GM10248 (cell line): ENCODE results near the gene NEK4.

Experiments
- CTCF ChIA-PET: fragments of 300-600 bp; sonication (Branson Sonifier 250); formaldehyde crosslinking; extraction: SDS; loops from one replicate; lab custom pipeline; 2021; ENCODE audit warnings: antibody characterized with exemption; lab: Yijun Ruan, JAX
- POLR2A ChIA-PET: fragments of 350-650 bp; sonication (Branson Sonifier 250); formaldehyde crosslinking; extraction: SDS; loops from one replicate; lab custom pipeline; 2020; ENCODE audit warnings: antibody characterized with exemption; lab: Yijun Ruan, JAX
- DNase-seq: peaks from one replicate; pipeline ENCODE4 v3.0.0; 2012; ENCODE audit errors: extremely low spot score
- TF ChIP-seq, protein P1 (sequence below): IDR thresholded peaks from 2 replicates; pipeline ENCODE4 v1.5.1; 2012; ENCODE audit warnings: mild to moderate bottlenecking, low read depth; ENCODE audit errors: extremely low read depth, missing control alignments, control extremely low read depth

Gene NEK4

DNA sequence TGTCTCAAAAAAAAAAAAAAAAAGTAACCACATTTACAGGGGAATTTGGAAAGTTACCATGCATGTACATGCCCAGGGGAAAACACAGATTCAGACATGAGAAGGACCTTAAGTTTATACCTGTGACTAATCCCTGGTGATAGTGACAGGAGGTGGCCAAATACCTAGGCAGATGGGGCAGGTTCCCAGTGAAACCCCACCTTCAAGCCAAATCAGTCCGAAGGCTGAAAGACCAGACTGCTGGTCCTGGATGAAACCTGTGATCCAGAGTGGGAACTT, 49.1 kb downstream of the NEK4 start:
- ChIA-PET POLR2A (interaction anchor here (0.7 to 0.9 kb wide), 2 partner anchors 24 to 27 kb away, joined by 3 to 4 read pairs; no protein-coding TSS in a partner anchor), CTCF (interaction anchor here (1.0 to 1.4 kb wide), 2 partner anchors 17 to 20 kb away, joined by 3 to 7 read pairs; no protein-coding TSS in a partner anchor)
- TF ChIP-seq, protein P1, sequence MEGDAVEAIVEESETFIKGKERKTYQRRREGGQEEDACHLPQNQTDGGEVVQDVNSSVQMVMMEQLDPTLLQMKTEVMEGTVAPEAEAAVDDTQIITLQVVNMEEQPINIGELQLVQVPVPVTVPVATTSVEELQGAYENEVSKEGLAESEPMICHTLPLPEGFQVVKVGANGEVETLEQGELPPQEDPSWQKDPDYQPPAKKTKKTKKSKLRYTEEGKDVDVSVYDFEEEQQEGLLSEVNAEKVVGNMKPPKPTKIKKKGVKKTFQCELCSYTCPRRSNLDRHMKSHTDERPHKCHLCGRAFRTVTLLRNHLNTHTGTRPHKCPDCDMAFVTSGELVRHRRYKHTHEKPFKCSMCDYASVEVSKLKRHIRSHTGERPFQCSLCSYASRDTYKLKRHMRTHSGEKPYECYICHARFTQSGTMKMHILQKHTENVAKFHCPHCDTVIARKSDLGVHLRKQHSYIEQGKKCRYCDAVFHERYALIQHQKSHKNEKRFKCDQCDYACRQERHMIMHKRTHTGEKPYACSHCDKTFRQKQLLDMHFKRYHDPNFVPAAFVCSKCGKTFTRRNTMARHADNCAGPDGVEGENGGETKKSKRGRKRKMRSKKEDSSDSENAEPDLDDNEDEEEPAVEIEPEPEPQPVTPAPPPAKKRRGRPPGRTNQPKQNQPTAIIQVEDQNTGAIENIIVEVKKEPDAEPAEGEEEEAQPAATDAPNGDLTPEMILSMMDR: no peak
- no peak for DNase-seq

DNA sequence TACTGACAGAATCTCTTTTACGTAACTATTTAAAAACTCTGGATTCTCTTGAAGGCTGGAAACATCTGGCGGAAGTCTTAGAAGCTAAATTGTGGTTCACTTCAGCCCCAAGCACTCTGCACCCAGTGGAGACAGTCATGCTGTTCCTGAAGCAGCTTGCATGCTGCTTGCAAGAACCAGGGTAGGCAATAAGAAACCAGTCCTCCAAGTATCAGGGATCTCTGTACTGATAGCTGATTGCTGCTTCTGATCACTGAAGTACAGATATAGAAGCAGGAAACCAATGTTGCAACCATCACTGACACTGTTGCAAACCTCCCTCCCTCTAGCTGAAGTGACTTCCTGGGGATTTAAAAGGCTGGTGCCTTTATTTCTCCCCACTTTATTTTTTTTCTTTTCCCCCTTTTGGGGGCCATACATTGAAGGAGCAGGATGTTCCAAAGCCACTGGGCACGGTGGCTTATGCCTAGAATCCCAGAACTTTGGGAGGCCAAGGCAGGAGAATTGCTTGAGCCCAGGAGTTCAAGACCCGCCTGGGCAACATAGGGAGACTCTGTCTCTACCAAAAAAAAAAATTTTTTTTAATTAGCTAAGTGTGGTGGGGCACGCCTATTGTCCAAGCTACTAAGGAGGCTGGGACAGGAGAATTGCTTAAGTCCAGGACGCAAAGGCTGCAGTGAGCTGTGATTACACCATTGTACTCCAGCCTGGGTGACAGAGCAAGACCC, 49.6 kb downstream of the NEK4 start:
- DNase-seq: no peak
- CTCF ChIA-PET: interaction anchor here (1.0 to 1.2 kb wide), 2 partner anchors 14 to 17 kb away, joined by 3 to 5 read pairs; no protein-coding TSS in a partner anchor
- TF ChIP-seq, protein P1: no peak
- POLR2A ChIA-PET: interaction anchor here (0.7 to 1.1 kb wide), 3 partner anchors 24 to 72 kb away, joined by 3 to 4 read pairs (median 4); no protein-coding TSS in a partner anchor

DNA sequence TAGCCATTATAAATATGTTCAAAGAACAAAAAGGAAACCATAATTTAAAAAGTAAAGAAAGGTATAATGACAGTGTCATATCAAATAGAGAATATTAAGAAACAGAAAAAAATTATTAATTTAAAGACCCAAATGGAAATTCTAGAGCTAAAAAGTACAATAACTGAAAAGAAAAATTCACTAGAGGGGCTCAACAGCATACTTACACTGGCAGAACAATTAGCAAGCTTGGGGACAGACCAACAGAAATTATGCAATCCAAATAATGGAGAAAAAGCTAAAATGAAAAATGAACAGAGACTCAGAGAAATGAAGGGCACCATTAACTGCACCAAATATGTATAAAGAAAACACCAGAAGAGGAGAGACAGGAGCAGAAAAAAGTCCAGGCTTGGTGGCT, 51.1 kb downstream of the NEK4 start:
- no peak for DNase-seq
- CTCF ChIA-PET: interaction anchor here (0.8 to 1.4 kb wide), 2 partner anchors 12 to 18 kb away, joined by 3 read pairs; no protein-coding TSS in a partner anchor
- POLR2A ChIA-PET: no interaction called here
- TF ChIP-seq, protein P1: no peak

DNA sequence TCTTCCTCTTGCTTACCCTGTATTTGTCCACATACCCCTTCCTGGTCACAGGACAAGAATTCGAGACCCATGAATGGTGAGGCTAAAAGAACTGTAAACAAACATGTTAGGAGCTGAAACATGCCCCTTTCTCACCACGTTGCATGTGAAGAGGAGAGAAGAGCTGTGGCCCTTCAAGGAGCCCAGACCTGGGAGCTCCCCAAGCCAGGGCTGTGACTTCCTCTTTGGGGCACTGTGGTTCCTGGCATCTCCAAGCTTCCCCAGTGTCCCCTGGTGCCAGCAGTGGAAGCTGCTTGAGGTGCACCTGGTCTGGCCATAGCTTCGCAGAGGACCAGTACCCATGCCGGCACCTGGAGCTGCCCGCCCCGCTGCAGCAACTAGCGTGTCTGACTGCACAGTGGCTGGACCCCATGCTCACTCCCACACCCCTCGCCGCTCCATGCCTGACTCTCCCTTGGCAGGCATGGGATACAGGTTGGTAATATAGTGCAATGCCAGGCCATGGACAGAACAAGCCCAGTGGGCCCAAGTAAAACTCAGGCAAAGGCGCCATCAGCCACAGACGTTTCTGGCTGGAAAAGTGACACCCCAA, 54.9 kb downstream of the NEK4 start:
- no peak for DNase-seq
- TF ChIP-seq, protein P1: no peak
- ChIA-PET POLR2A (interaction anchor here (1.1 kb wide), 1 partner anchor 27 kb away, joined by 3 read pairs; no protein-coding TSS in a partner anchor), CTCF (interaction anchor here (1.4 kb wide), 2 partner anchors 9 to 20 kb away, joined by 3 to 9 read pairs; no protein-coding TSS in a partner anchor)

DNA sequence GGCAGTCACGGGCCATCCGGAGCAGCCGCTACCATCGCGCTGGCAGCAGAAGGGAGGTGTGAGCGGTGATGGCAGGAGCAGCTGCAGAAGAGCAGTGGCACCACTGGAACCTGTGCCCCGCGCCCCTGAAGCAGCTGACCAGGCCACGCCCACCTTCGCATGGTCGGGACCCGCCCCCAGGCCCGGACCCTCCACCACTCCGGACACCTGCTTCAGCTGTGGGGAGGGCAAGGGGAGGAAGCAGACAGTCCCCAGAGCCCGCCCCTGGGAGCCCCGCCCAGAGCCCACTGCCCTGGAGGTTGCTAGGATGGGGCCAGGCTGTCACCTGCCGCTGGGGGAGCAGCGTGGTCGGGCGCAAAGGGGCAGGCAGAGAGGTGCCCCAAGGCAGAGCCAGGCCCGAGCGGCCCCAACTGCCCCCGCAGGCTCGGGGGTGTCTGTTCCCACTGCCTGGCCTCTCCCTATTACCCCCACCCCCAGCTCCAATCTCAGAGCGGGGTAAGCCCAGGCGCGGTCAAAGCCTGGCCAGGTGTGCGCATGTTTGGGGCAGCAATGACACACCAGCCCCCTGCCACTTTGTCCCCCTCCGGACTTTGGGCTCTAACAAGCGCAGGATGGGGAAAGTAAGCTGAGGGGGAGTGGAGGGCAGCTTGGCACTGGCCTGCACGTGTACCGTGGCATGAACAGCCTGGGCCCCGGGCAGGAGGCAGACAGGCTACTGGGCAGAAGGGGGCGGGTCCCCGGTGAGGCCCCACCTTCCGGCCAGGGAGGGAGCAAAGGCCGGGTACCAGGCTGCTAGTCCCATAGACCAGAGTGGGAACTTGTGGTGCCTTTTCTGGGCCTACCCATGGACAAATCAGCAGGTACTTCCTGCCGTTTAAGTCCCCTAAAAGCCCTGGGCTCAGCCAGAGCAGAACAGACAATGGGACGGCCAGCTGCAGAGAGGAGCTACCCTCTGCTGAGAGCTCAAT, 56.1 kb downstream of the NEK4 start:
- no peak for DNase-seq
- CTCF ChIA-PET: interaction anchor here (1.1 to 1.4 kb wide), 3 partner anchors 7 to 22 kb away, joined by 3 to 9 read pairs (median 5); no protein-coding TSS in a partner anchor
- POLR2A ChIA-PET: interaction anchor here (1.1 kb wide), 1 partner anchor 26 kb away, joined by 3 read pairs; no protein-coding TSS in a partner anchor
- TF ChIP-seq, protein P1: no peak
